Immature natural killer cell (primary cell): ENCODE measurements around the gene PAFAH1B1. TPM values are rescaled to one million over a fixed set of nuclear protein-coding genes. Genes with fewer than 3 reads are reported as not detected.
"Not testable (repeated sequence)": the region's sequence is repeated elsewhere in the genome, so short reads cannot be mapped to it uniquely, and the experiment has no call there.

Experiments used
- DNase-seq, 3 donors: peaks; one replicate each; pipeline ENCODE4 v3.0.0; 2022; ENCODE audit warnings: mixed read lengths in 1 of 3
- H3K27ac Mint-ChIP-seq, 6 donors: one replicate each; pipeline ENCODE4 v1.8.0; 2020; ENCODE audit warnings: mixed read lengths in 6 of 6, mild to moderate bottlenecking in 5 of 6, inconsistent platforms in 4 of 6, moderate library complexity in 3 of 6
- H3K27me3 Mint-ChIP-seq, 3 donors: one replicate each; pipeline ENCODE4 v1.8.0; 2020 to 2021; ENCODE audit warnings: low read depth in 3 of 3, mild to moderate bottlenecking in 3 of 3, mixed read lengths in 3 of 3, moderate library complexity in 3 of 3, inconsistent platforms in 1 of 3
- H3K36me3 Mint-ChIP-seq, 3 donors: one replicate each; pipeline ENCODE4 v1.8.0; 2020; ENCODE audit warnings: mixed read lengths in 3 of 3, inconsistent platforms in 2 of 3, mild to moderate bottlenecking in 2 of 3
- H3K4me1 Mint-ChIP-seq, 2 donors: one replicate each; pipeline ENCODE4 v1.8.0; 2020; ENCODE audit warnings: inconsistent platforms in 2 of 2, mild to moderate bottlenecking in 2 of 2, mixed read lengths in 2 of 2, moderate library complexity in 1 of 2
- H3K4me3 Mint-ChIP-seq, 5 donors: one replicate each; pipeline ENCODE4 v1.8.0; 2020; ENCODE audit warnings: mild to moderate bottlenecking in 5 of 5, mixed read lengths in 5 of 5, inconsistent platforms in 3 of 5, moderate library complexity in 3 of 5
- H3K9me3 Mint-ChIP-seq, 6 donors: one replicate each; pipeline ENCODE4 v1.8.0; 2020; ENCODE audit warnings: mild to moderate bottlenecking in 6 of 6, mixed read lengths in 6 of 6, inconsistent platforms in 4 of 6, moderate library complexity in 3 of 6
- polyA plus RNA-seq, 3 donors: library from polyadenylated mRNA; unstranded; fragments of 300-500 nt; fragmentation: Illumina TruSeq; gene quantifications; one replicate each; pipeline ENCODE4 v1.2.3, GENCODE V29; 2021

PAFAH1B1 gene
- polyA plus RNA-seq, 3 donors from 2014 or later = 6.5 to 14.0 (median 8.7) TPM

DNA sequence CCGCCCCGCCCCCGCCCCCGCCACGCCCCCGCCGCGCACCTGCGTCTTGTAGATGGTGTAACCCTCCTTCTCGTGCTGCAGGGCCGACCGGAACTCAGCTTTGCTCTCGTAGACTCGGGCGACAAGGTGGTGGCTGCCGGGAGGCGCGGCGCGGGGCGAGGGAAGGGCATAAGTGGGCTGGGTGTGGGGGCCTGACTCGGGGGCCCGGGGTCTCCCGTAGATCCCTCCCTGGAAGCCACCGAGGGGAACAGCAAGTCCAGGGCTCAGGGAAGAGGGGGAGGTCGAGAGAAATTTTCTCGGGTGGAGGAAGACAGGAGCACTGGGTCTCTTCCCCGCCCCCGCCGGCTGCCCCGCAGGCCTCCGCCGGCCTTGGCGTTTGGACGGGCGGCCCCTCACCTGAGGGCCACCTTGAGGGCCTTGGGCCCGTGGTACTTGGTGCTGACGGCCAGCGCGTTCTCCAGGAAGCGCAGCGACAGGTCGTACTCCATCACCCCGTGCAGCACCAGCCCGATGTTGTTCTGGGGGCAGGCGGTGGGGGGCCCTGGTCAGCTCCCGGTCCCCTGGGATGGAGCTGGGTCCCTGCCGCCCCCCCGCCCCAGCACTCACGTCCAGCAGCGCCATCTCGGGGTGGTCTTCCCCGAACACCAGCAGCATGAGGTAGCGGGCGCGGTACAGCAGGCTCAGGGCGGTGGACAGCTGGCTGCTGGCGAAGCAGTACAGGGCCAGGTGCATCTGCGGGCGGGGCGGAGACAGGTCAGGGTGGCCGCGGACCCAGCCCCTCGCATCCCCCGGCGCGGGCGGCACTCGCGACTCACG is 98.7 kb downstream of the PAFAH1B1 start:
- Mint-ChIP-seq H3K4me3 (no peak overlapping the region), H3K36me3 (no peaks in the 10 kb centered on the region), H3K27ac (no peak overlapping the region), H3K27me3 (peaks cover 3 to 7% (median 5%) of the 10 kb centered on the region in 3 donors), H3K4me1 (peaks cover 6 to 20% of the 10 kb centered on the region in 2 donors), H3K9me3 (no peaks in the 10 kb centered on the region)
- DNase-seq = no peak

DNA sequence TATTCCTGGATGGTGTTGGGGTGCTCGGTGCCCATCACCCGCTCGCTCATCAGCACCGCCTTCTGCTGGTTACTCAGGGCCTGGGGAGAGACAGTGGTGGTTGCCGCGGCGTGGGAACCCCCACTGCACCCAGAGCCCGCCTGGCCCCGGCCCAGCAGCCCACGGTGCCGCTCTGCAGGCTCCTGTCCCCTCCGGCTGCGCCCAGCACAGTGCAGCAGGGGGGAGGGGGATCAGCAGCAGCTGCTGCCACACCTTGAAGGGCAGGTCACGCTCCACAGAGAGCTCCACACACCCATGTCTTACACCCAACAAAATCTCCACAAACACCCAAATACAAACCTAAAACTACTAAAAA is 99.3 kb downstream of the PAFAH1B1 start:
- peaks cover 6 to 20% of the 10 kb centered on the region in 2 donors for H3K4me1 Mint-ChIP-seq
- peaks cover 3 to 7% (median 5%) of the 10 kb centered on the region in 3 donors for H3K27me3 Mint-ChIP-seq
- H3K9me3 Mint-ChIP-seq = no peaks in the 10 kb centered on the region
- no peak for DNase-seq
- peak overlapping the region in 1 of 6 donors; percentile 45 for H3K27ac Mint-ChIP-seq
- no peaks in the 10 kb centered on the region for H3K36me3 Mint-ChIP-seq
- peak overlapping the region in 1 of 5 donors; percentile 73 for H3K4me3 Mint-ChIP-seq

DNA sequence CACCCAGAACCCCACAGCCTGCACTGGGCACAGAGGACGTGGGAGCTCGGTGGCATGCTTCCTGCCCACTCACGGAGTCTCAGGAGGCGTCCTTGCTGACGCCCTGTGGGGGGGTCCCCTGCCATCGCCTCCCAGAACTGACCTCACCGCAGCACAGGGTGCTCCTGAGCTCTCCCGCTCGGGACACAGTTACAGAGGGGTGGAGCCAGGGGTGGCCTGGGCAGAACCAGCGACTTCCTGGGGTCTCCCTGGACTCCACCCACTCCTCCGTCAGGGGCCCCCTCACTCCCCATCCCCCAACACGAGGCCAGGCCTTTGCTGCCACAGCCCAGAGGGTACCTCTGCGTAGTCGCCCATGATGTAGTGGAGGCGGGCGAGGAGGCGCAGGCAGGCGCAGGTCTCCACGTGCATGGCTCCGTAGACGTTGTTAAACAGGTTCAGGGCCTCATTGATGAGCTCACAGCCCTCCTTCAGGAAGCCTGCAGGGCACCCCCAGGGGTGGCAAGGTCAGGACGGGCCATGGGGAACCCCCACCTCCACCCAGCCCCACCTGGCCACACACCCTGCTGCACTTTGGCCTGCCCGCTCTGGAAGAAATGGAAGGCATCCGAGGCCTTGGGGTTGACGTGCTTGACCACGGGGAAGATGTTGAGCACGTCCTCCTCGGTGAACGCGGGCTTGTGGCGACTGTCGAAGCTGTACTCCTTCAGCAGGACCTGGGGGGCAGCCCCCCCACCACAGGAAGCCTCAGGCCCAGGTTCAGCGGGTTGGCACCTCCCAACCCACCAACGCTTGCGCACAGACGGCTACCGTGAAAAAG is 100.3 kb downstream of the PAFAH1B1 start:
- Mint-ChIP-seq H3K27me3 (peaks cover 3 to 7% (median 5%) of the 10 kb centered on the region in 3 donors), H3K36me3 (no peaks in the 10 kb centered on the region), H3K4me3 (peak overlapping the region; percentile 4 to 73 (median 66)), H3K9me3 (no peaks in the 10 kb centered on the region), H3K4me1 (peaks cover 6 to 16% of the 10 kb centered on the region in 2 donors), H3K27ac (peak overlapping the region in 4 of 6 donors; percentile 24 to 65 (median 38))
- DNase-seq = peak; percentile 64 to 73 (median 66)

DNA sequence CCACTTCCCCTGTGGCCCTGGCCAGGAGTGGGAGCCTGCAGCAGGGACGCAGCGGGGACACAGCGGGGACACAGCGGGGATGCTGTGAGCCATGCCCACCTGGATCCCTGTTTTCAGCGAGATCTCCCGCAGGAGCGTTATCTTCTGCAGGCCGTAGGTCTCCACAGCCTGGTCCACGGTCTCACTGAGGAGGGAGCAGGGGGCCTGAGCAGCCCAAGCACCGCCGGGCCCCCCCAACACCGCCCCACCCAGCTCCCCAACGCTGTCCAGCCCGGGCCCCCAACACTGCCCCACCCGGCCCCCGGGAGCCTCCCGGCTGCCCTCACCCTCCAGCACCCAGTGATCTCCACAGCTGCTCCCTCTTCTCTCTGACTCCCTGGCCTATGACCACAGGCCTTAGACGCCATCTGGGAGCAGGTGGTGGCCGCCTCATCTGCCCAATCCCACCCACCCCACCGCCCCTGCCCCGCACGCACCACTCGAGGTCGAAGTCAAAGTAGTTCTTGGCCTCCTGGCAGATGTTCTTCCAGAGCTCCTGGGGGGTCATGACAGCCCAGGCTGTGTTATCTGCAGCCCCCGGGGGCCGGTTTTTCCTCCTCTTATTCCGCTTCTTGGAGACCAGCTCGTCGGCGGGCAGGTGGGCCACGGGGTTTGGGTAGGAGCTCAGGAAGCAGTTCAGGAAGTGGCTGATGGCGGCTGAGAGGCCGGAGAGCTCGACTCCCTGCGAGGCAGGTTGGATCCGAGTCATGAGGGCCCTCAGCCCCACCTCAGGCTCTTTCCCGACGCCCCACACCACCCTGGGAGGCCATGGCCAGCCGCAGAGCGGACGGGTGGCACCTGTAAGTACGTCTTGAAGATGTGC is 101.2 kb downstream of the PAFAH1B1 start:
- Mint-ChIP-seq H3K27me3 (peaks cover 0 to 2% (median 0%) of the 10 kb centered on the region in 3 donors), H3K9me3 (no peaks in the 10 kb centered on the region), H3K4me3 (peak overlapping the region in 2 of 5 donors; percentile 27 to 54), H3K4me1 (peaks cover 6 to 10% of the 10 kb centered on the region in 2 donors), H3K36me3 (no peaks in the 10 kb centered on the region), H3K27ac (peak overlapping the region in 2 of 6 donors; percentile 30 to 65)
- no peak for DNase-seq

DNA sequence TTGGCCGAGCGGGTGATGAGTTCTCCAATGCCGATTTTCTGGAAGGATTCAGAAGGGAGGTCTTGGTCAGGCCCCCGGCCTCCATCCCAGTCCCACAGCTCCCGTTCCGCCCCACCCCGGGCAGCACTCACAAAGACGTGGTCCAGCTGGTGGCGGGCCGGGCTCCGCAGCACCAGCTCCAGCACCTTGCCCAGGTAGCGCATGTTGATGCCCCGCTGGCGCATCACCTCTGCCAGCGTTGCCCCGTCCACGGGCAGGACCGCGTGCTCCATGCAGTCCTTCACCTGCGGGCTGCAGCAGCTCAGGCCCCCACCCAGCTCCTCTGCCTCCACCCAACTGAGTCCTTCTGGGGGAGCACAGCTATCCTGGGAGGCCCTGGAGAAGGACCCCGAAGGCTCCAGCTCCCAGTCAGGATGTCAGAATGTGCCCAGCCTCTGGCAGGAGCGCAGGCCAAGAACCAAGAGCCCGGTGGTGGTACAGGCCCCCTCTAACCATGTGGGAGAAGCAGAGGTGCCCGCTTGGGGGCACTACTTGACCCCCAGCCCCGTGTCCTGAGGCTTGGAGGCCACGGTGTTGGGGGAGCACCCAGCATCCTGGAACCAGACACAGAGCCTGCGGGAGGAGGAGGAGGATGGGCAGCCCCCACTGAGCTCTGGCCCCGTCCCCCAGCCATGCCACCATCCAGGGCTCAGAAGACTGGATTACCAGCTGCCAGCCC is 101.9 kb downstream of the PAFAH1B1 start:
- Mint-ChIP-seq H3K27me3 (no peaks in the 10 kb centered on the region), H3K9me3 (no peaks in the 10 kb centered on the region), H3K4me1 (peaks cover 6 to 10% of the 10 kb centered on the region in 2 donors), H3K4me3 (no peak overlapping the region), H3K36me3 (no peaks in the 10 kb centered on the region), H3K27ac (no peak overlapping the region)
- DNase-seq = no peak

DNA sequence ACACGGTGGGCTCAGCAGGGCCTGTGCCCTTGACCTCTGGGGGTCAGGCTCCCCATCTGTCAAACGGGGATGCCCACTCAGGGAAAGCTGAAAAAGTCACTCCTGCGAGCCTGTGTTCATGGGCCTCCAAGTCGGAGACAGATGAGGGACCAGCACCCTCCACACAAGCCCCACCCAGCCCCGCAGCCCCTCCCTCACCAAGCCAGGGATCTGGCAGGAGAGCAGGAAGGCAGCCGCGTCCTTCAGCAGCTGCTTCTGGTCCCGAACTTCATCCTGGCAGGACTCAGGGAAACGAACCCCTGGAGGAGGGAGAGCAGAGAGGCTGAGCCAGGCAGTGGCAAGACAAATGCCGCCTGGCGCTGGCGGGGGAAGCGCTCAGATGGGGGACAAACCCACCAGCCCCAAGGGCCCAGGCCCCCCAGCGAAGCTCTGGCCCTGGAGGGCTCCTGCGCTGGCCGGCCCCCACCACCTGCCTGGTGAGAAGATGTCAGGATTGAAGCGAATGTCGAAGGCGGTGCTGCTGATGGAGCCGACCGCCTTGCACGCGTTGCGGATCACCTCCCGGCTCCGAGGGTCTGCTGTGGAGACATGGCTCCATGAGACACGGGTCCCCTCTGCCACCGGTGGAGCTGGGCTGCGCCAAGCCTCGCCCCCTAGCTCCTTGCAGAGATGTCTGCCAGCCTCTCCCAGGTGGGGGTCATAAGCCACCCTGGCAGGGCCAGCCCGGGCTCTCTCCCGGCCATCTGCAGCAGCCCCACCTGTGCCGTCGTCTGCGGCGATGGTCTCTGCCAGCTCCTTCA is 102.7 kb downstream of the PAFAH1B1 start:
- Mint-ChIP-seq H3K36me3 (no peaks in the 10 kb centered on the region), H3K4me3 (no peak overlapping the region), H3K27me3 (no peaks in the 10 kb centered on the region), H3K9me3 (no peaks in the 10 kb centered on the region), H3K27ac (no peak overlapping the region), H3K4me1 (peaks cover 6 to 10% of the 10 kb centered on the region in 2 donors)
- DNase-seq = no peak

DNA sequence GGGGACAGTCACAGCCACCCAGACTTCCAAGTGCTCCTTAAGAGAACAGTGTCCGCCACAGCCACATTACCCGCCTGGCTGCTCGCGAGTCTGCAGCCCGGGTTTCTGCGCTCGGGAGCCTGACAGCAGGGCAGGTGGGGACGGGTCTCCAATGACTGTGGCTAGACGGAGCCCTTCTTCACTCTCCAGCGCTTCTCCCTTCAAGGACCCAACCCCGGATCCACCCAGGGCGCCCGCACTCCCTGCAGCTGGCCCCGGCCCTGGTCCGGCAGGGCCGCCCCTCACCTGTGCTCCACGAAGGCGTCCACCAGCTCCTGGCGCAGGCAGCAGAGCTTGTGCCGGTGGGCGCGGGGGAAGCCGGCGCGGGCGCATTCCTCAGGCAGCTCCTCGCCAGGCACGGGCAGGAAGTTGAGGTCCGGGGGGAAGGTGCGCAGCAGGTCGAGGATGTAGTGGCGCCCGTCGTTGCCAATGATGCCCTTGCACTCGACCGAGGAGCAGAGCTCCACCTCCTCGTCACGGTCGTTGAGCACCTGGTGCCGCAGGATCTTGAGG is 104.2 kb downstream of the PAFAH1B1 start:
- no peak for DNase-seq
- Mint-ChIP-seq H3K9me3 (no peaks in the 10 kb centered on the region), H3K4me1 (peaks cover 14 to 19% of the 10 kb centered on the region in 2 donors), H3K4me3 (no peak overlapping the region), H3K27ac (no peak overlapping the region), H3K27me3 (peaks cover 0 to 2% (median 0%) of the 10 kb centered on the region in 3 donors), H3K36me3 (peaks cover 0 to 6% (median 0%) of the 10 kb centered on the region in 3 donors)

DNA sequence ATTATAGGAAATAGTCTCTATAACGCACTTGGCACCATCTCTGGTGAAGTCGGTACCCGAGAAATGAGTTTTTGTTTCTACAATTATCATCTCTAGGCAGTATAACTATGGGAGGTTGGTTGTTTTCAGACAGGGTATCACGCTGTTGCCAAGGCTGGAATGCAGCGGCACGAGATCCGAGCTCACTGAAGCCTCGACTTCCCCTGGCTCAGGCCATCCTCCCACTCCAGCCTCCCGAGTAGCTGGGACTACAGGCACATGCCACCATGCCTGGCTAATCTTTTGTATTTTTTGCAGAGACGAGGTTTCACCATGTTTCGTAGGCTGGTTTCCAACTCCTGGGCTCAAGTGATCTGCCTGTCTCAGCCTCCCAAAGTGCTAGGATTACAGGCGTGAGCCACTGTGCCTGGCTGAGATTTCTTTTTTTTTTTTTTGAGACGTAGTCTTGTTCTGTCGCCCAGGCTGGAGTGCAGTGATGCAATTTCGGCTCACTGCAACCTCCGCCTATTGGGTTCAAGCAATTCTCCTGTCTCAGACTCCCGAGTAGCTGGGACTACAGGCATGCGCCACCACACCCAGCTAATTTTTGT is 105.9 kb downstream of the PAFAH1B1 start:
- not testable (repeated sequence) for H3K27ac Mint-ChIP-seq, H3K9me3 Mint-ChIP-seq, H3K4me3 Mint-ChIP-seq, DNase-seq, H3K36me3 Mint-ChIP-seq, H3K27me3 Mint-ChIP-seq
- peaks cover 8 to 11% of the 10 kb centered on the region in 2 donors for H3K4me1 Mint-ChIP-seq

DNA sequence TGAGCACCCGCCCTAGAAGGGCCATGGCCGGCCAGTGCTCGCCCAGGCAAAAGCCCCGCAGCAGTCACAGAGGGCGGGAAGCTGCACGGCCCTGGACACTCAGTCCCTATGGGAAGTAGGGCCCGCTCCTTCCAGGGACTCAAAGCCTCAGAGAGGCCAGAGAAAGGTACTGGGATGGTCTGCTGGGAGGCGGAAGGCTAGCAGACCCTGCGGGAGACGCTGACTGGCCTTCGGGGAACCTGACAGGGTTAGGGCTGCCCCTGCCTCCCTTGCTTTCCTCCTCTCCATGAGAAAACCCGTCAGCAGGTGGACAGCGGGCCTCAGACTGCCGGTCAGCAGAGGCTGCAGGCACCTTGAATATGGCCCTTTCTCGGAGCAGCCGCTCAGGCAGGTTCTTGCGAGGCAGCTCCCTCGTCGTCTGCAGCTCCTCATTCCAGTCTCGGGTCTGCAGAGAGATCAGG is 106.6 kb downstream of the PAFAH1B1 start:
- H3K9me3 Mint-ChIP-seq = no peaks in the 10 kb centered on the region
- H3K4me1 Mint-ChIP-seq = peaks cover 8 to 10% of the 10 kb centered on the region in 2 donors
- H3K27me3 Mint-ChIP-seq = peaks cover 0 to 4% (median 2%) of the 10 kb centered on the region in 3 donors
- no peak for DNase-seq
- H3K27ac Mint-ChIP-seq = no peak overlapping the region
- H3K4me3 Mint-ChIP-seq = no peak overlapping the region
- peaks cover 0 to 7% (median 0%) of the 10 kb centered on the region in 3 donors for H3K36me3 Mint-ChIP-seq

DNA sequence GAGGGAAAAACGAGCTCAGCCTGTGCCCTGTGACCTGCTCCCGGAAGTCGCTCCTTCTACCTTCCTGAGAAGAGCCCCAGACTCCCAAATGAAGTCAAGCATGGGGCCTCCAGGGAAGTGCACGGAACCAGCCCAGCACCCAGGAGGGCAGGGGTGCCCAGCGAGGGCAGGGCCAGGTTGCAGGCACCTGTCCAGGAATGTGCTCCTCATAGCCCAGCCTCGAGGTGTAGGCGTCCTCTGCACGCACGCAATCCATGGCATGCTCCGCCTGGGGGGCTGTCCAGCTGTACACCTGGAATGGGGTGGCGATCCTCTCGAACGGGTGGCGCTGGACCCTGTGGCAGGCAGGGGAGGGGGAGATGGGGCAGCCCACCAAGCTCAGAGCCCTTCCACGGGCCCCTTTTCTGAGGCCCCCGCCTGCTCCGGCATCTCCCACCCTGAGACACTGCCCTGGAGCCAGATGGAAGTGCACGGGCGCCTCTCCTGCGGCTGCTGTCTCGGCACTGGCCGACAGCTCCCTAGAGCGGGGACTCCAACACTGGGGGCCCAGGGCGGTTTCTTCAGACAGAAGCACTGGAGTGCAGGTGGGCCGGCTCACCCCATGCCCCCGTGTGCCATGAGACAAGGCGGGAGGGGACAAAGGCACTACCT is 107.2 kb downstream of the PAFAH1B1 start:
- Mint-ChIP-seq H3K9me3 (no peaks in the 10 kb centered on the region), H3K4me3 (no peak overlapping the region), H3K27ac (no peak overlapping the region), H3K4me1 (peaks cover 10 to 13% of the 10 kb centered on the region in 2 donors), H3K36me3 (peaks cover 0 to 7% (median 0%) of the 10 kb centered on the region in 3 donors), H3K27me3 (peaks cover 0 to 4% (median 2%) of the 10 kb centered on the region in 3 donors)
- no peak for DNase-seq
